ENCODE measurements around the gene ZHX3.

Gene ZHX3

DNA sequence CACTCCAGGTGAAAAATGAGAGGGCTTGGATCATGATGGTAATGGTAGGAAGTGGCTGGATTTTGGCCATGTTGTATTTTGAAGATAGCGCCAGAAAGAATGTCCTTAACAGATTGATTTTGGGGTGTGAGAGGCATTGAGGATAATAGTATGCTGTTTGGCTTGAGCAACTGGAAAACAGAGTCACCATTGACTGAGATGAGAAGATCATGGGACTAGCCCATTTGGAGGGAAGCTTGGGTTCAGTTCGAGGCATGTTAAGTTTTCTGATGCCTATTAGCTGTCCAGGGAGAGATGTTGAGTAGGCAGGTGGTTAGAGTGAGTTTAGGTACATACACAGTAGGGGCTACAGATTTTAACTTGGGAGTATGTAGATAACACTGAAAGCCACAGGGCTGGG lies 156.8 kb downstream of the ZHX3 start:
- Histone ChIP-seq H3K27ac (ENCODE audit: low read length) (no peak overlapping the region), H3K27me3 (ENCODE audit: control insufficient read depth, insufficient read depth, low read length) (no peaks in the 10 kb centered on the region), H3K9me3 (ENCODE audit: control insufficient read depth, low read depth, low read length) (no peaks in the 10 kb centered on the region), H3K4me1 (ENCODE audit: control insufficient read depth, low read depth, low read length) (no peaks in the 10 kb centered on the region), H3K9ac (ENCODE audit: low read length) (no peak overlapping the region), H3K36me3 (ENCODE audit: control insufficient read depth, low read depth, low read length) (peaks cover 58% of the 10 kb centered on the region), H3K4me3 (ENCODE audit: low read length) (no peak overlapping the region)

DNA sequence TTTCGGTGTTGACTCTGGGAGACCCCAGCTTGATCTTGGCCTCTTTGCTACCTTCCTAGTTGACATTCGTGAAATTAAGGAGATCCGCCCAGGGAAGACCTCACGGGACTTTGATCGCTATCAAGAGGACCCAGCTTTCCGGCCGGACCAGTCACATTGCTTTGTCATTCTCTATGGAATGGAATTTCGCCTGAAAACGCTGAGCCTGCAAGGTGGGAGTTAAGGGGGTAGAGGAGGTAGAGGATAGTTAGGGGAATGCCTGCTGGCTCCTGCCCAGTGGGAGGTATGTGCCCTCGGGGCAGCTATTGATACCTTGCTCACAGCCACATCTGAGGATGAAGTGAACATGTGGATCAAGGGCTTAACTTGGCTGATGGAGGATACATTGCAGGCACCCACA lies 158.0 kb downstream of the ZHX3 start:
- peaks cover 47% of the 10 kb centered on the region for H3K36me3 ChIP-seq (ENCODE audit: control insufficient read depth, low read depth, low read length)
- no peaks in the 10 kb centered on the region for H3K4me1 ChIP-seq (ENCODE audit: control insufficient read depth, low read depth, low read length)
- no peak overlapping the region for H3K4me3 ChIP-seq (ENCODE audit: low read length)
- no peak overlapping the region for H3K9ac ChIP-seq (ENCODE audit: low read length)
- no peak overlapping the region for H3K27ac ChIP-seq (ENCODE audit: low read length)
- H3K27me3 ChIP-seq (ENCODE audit: control insufficient read depth, insufficient read depth, low read length), result no peaks in the 10 kb centered on the region
- no peaks in the 10 kb centered on the region for H3K9me3 ChIP-seq (ENCODE audit: control insufficient read depth, low read depth, low read length)

DNA sequence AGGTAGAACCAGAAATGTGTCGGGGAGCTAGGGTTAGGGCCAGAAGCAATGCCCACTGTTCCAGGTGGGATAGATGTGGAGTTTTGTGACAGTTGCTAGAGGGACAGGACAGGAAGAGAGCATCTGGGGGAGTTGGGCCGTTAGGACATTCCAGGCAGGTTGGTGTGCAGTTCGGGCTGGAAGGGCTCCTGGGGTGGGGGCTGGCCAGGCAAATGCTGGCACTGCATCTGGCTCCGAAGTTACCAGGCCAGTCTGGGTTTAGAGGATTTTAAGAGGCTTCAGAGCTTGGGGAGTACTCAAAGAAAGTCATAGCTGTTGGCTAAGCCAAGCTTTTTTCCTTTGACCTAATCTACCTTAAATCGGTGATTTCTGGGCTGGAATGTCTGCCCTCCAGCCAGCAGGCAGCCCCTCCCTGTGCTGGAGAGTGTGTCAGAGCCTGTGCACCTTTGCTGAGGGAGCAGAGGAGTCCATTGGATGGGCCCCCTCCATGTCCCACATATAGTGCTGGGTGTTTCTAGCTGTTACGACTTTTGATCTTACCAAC lies 159.4 kb downstream of the ZHX3 start:
- Histone ChIP-seq H3K4me1 (ENCODE audit: control insufficient read depth, low read depth, low read length) (no peaks in the 10 kb centered on the region), H3K36me3 (ENCODE audit: control insufficient read depth, low read depth, low read length) (peaks cover 33% of the 10 kb centered on the region), H3K9ac (ENCODE audit: low read length) (no peak overlapping the region), H3K9me3 (ENCODE audit: control insufficient read depth, low read depth, low read length) (no peaks in the 10 kb centered on the region), H3K27me3 (ENCODE audit: control insufficient read depth, insufficient read depth, low read length) (no peaks in the 10 kb centered on the region), H3K4me3 (ENCODE audit: low read length) (no peak overlapping the region), H3K27ac (ENCODE audit: low read length) (no peak overlapping the region)

DNA sequence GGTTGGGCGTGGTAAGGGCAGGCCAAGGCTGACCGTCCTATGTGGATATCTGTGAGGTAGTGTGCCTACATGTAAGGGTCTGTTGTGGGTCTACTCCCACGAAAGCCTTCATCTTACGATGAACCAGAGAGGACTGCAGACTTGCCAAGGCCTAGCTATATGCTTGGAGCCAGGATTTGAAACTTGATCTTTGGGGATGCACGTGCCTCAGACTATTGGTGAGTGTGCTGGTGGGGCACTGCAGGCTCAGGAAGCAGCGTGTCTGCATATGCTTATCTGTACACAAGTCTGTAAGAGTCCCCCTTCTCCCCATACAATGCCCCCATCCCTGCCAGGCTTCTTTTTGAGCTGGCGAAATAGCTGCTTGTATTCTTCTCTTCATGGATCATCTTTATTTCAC lies 162.3 kb downstream of the ZHX3 start:
- H3K27me3 ChIP-seq (ENCODE audit: control insufficient read depth, insufficient read depth, low read length), result no peaks in the 10 kb centered on the region
- no peak overlapping the region for H3K27ac ChIP-seq (ENCODE audit: low read length)
- H3K9me3 ChIP-seq (ENCODE audit: control insufficient read depth, low read depth, low read length), result no peaks in the 10 kb centered on the region
- no peak overlapping the region for H3K4me3 ChIP-seq (ENCODE audit: low read length)
- H3K36me3 ChIP-seq (ENCODE audit: control insufficient read depth, low read depth, low read length), result peaks cover 10% of the 10 kb centered on the region
- no peak overlapping the region for H3K9ac ChIP-seq (ENCODE audit: low read length)
- peaks cover 5% of the 10 kb centered on the region for H3K4me1 ChIP-seq (ENCODE audit: control insufficient read depth, low read depth, low read length)

DNA sequence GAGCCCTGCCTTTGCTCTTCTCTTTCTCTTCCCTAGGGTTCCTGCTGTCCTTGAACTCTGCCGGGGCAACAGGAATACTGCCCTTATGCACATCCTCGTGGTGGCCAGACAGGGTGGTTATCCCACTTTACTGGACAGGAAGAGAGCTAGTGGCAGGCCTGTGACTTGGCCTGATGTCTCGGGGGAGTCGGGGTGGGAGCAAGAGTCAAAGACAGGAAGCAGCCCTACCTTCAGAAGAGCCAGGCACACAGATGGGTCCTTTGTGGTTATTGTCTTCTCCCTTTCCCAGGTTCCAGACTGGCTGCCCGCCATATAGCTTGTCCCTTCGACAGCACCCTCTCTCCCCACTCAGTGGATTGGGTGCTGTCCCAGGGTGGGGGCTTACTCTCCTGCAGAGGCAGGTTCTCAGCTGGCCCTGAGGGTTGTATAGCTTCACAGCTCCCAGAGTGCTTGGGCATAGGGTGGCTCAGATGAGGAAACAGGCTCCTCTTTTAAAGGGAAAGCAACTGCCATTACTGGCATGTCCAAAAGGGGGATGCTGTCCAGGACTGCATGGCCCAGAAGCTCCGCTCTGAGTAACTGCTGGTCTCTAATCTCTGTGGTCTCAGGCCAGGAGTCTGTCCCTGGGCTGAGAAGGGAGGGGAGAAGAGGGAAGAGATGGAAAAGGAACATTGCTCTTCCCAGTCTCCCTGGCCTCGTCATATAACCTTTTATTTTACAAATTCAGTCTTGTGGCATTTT lies 162.9 kb downstream of the ZHX3 start:
- Histone ChIP-seq H3K36me3 (ENCODE audit: control insufficient read depth, low read depth, low read length) (peaks cover 6% of the 10 kb centered on the region), H3K9ac (ENCODE audit: low read length) (no peak overlapping the region), H3K4me1 (ENCODE audit: control insufficient read depth, low read depth, low read length) (peaks cover 5% of the 10 kb centered on the region), H3K27me3 (ENCODE audit: control insufficient read depth, insufficient read depth, low read length) (no peaks in the 10 kb centered on the region), H3K27ac (ENCODE audit: low read length) (no peak overlapping the region), H3K9me3 (ENCODE audit: control insufficient read depth, low read depth, low read length) (no peaks in the 10 kb centered on the region), H3K4me3 (ENCODE audit: low read length) (no peak overlapping the region)

DNA sequence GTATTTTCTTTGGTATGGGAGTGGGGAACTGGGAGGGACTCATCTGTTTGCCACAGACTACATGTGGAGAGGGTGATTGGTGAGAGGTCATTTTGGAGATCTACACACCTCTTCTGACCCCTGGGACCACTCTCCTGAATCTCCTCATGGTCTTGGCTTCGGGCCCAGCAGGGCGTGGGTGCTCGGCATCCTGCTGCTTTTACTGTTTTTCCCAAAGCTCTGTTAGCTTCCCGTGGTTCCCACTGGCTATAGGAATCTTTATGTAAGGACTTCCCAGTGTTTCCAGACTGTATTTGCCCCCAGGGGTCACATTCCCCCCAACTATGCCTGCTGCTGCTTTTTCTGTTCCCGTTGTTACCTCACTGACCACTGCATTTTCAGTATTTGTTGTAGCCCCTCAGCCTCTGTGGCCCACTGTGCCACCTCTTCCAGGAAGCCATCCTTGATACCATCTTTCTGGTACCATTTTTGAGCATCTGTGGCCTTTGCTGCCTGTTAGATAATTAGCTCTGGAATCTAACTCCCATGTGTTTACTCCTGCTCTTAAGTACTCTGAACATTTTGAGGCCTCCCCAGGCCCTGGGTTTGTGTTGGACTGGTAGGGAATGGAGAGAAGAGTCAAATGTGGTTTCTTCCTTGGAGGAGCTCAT lies 165.3 kb downstream of the ZHX3 start:
- H3K27ac ChIP-seq (ENCODE audit: low read length), result no peak overlapping the region
- H3K36me3 ChIP-seq (ENCODE audit: control insufficient read depth, low read depth, low read length), result no peaks in the 10 kb centered on the region
- no peak overlapping the region for H3K9ac ChIP-seq (ENCODE audit: low read length)
- peaks cover 5% of the 10 kb centered on the region for H3K4me1 ChIP-seq (ENCODE audit: control insufficient read depth, low read depth, low read length)
- H3K27me3 ChIP-seq (ENCODE audit: control insufficient read depth, insufficient read depth, low read length), result no peaks in the 10 kb centered on the region
- H3K9me3 ChIP-seq (ENCODE audit: control insufficient read depth, low read depth, low read length), result no peaks in the 10 kb centered on the region
- H3K4me3 ChIP-seq (ENCODE audit: low read length), result no peak overlapping the region

DNA sequence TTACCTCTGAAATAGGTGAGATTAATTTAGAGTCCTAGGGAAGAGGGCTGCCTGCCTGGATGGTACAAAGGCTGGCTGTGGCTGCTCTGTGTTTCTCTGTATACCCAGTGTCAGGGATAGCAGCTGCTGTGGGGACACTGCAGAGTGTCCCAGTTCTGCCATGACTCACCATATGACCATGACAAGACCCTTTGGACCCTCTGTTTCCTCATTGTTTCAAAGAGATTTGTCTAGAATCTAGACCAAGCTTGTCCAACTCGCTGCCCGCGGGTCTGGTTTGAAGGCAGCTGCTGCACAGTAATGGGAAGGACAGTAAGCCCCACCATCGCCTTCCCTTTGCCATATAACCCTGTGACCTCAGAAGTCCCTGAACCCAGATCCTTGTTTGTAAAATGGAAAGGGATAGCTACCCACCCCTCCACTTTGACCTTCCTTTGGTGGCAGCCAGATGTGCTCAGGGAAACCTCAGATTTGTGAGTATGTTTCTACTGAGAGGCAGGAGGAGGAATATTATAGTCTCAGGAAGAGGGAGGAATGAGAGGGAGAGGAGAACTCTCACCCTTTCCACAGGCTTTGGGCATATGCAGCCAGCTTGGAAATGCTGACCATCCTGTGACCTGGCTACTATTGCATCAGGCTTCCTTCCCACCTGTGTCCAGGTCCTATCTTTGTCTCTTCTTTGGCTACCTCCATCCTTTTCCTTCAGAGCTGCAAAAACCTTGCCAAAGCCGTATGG lies 166.2 kb downstream of the ZHX3 start:
- Histone ChIP-seq H3K27ac (ENCODE audit: low read length) (no peak overlapping the region), H3K9ac (ENCODE audit: low read length) (no peak overlapping the region), H3K4me3 (ENCODE audit: low read length) (no peak overlapping the region), H3K27me3 (ENCODE audit: control insufficient read depth, insufficient read depth, low read length) (no peaks in the 10 kb centered on the region), H3K9me3 (ENCODE audit: control insufficient read depth, low read depth, low read length) (no peaks in the 10 kb centered on the region), H3K4me1 (ENCODE audit: control insufficient read depth, low read depth, low read length) (peaks cover 5% of the 10 kb centered on the region), H3K36me3 (ENCODE audit: control insufficient read depth, low read depth, low read length) (no peaks in the 10 kb centered on the region)

DNA sequence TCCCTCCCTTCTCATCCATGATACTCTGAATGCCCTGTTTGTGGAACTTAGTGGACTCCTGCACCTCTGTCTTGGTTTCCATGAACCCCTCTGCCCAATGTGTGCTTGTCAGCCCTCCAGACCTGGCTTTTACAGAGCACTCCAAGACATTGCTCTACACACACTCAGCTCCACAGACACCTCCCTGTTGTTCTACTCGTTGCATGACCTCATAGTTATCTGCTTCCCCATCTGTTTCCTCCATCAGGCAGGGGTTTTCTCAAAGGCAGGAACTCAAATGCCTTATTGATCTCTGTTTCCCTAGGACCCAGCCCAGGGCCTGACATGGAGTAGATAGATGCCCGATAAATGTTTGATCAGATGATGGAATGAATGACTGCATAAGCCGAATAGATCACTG lies 166.9 kb downstream of the ZHX3 start:
- Histone ChIP-seq H3K4me1 (ENCODE audit: control insufficient read depth, low read depth, low read length) (peaks cover 5% of the 10 kb centered on the region), H3K4me3 (ENCODE audit: low read length) (no peak overlapping the region), H3K27ac (ENCODE audit: low read length) (no peak overlapping the region), H3K9me3 (ENCODE audit: control insufficient read depth, low read depth, low read length) (no peaks in the 10 kb centered on the region), H3K36me3 (ENCODE audit: control insufficient read depth, low read depth, low read length) (no peaks in the 10 kb centered on the region), H3K9ac (ENCODE audit: low read length) (no peak overlapping the region), H3K27me3 (ENCODE audit: control insufficient read depth, insufficient read depth, low read length) (no peaks in the 10 kb centered on the region)

DNA sequence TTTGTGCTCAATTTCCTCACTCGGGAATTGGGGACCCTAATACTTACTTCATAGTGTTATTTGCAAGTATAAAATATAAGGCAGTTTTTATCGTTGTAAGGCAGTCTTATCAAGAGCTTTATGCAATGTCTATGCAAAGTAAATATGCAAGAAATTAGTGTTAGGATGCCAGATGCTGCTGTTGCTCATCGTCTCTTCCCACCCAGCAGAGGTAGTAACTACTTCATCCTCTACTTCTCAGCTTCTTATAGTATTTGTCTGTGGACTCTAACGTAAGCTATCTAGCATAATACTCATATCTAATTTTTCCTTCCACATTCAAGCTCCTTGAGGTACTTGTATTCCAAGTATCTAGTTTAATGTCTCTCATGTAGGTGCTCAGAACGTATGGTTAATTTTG lies 168.6 kb downstream of the ZHX3 start:
- Histone ChIP-seq H3K27me3 (ENCODE audit: control insufficient read depth, insufficient read depth, low read length) (no peaks in the 10 kb centered on the region), H3K27ac (ENCODE audit: low read length) (no peak overlapping the region), H3K4me1 (ENCODE audit: control insufficient read depth, low read depth, low read length) (peaks cover 5% of the 10 kb centered on the region), H3K9me3 (ENCODE audit: control insufficient read depth, low read depth, low read length) (no peaks in the 10 kb centered on the region), H3K4me3 (ENCODE audit: low read length) (no peak overlapping the region), H3K36me3 (ENCODE audit: control insufficient read depth, low read depth, low read length) (peaks cover 4% of the 10 kb centered on the region), H3K9ac (ENCODE audit: low read length) (no peak overlapping the region)

DNA sequence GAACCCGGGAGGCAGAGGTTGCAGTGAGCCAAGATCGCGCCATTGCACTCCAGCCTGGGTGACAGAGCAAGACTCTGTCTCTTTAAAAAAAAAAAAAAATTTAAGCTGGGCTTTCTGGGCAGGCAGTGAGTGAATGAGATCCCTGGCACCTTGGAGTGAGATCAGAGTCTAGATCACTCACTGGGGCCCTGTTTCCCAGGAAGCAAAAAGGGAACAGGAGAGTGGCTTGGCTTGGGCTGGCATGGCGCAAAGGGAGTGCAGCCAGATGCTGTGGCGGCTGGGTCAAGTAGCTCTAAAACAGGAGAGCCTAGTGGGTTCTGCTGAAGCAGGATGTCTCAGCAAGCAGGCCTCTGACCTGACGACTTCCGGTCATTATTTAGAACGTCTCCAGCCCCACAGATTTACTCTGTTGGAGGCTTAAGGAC lies 169.8 kb downstream of the ZHX3 start:
- no peak overlapping the region for H3K9ac ChIP-seq (ENCODE audit: low read length)
- no peak overlapping the region for H3K4me3 ChIP-seq (ENCODE audit: low read length)
- H3K36me3 ChIP-seq (ENCODE audit: control insufficient read depth, low read depth, low read length), result peaks cover 7% of the 10 kb centered on the region
- H3K27me3 ChIP-seq (ENCODE audit: control insufficient read depth, insufficient read depth, low read length), result no peaks in the 10 kb centered on the region
- no peaks in the 10 kb centered on the region for H3K9me3 ChIP-seq (ENCODE audit: control insufficient read depth, low read depth, low read length)
- no peak overlapping the region for H3K27ac ChIP-seq (ENCODE audit: low read length)
- H3K4me1 ChIP-seq (ENCODE audit: control insufficient read depth, low read depth, low read length), result peaks cover 5% of the 10 kb centered on the region

DNA sequence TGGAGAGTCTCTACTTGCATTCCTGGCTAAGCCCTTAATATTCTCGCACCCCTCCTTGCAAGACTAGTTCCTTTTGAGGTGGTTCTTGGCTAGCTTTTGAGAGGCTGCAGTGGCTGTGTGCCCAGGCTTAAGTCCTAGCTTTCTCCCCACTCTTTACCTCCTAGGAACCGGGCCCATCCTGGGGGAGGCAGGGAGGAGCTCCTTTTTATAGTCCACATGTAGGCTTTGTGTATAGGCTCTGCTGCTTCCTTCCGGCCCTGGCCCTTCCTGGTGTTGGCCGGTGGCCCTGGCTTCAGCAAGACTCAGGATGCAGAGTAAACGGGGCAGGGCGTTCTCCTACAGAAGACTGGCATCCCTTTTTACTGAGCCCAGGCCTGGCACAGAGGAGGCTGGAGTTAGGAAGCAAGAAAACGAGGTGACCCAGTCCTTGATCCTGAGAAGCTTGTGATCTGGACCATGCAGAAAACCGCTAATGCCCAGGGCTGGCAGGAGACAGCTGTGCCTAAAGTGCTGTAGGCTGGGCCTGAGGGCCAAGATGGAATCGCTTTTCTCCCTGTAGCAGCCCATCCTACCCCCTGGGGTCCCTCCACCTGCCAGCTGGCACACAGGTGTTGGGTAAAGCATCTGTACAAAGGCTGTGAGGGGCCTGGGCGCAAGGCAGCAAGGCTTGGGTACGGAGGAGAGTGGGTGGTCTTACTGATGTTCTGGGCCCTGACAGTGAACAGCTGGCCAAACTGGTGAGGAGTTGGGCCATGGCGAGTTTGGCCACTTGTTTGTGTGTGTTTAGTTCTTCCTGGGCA lies 171.5 kb downstream of the ZHX3 start:
- no peak overlapping the region for H3K4me3 ChIP-seq (ENCODE audit: low read length)
- H3K36me3 ChIP-seq (ENCODE audit: control insufficient read depth, low read depth, low read length), result peaks cover 7% of the 10 kb centered on the region
- H3K9me3 ChIP-seq (ENCODE audit: control insufficient read depth, low read depth, low read length), result no peaks in the 10 kb centered on the region
- no peaks in the 10 kb centered on the region for H3K27me3 ChIP-seq (ENCODE audit: control insufficient read depth, insufficient read depth, low read length)
- no peak overlapping the region for H3K9ac ChIP-seq (ENCODE audit: low read length)
- H3K4me1 ChIP-seq (ENCODE audit: control insufficient read depth, low read depth, low read length), result peaks cover 4% of the 10 kb centered on the region
- no peak overlapping the region for H3K27ac ChIP-seq (ENCODE audit: low read length)

Measured in iPS-18a (cell line).